EL (cell line): ENCODE measurements around the gene ASCC3.

ENCODE experiments used
- DNase-seq: peaks from one replicate; pipeline ENCODE4 v3.0.0-alpha.2; 2016

The ASCC3 gene

GRCh38 chr6:100721256-100721655 lies 159.9 kb downstream of the ASCC3 start:
- DNase-seq: no peak

GRCh38 chr6:100719883-100720682 lies 161.0 kb downstream of the ASCC3 start:
- peak; percentile 45 for DNase-seq

DNA sequence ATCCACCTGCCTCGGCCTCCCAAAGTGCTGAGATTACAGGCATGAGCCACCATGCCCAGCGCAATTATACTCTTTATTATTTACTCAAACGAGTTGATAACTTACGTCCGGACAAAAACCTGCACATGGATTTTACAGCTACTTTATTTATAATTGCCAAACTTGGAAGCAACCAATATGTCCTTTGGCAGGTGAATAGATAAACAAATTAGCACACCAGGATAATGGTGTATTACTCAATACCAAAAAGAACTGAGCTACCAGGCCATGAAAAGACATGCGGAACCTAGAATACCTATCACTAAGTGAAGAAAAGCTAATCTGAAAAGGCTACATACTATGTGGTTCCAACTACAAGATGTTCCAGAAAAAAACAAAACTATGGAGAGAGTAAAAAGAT lies 168.1 kb downstream of the ASCC3 start:
- no peak for DNase-seq

- DNase-seq: no peak
Measured at GRCh38 chr6:100706491-100706890, 174.6 kb downstream of the ASCC3 start.

- no peak for DNase-seq
Measured at GRCh38 chr6:100704961-100705360, 176.2 kb downstream of the ASCC3 start.

- DNase-seq: no peak
Measured at GRCh38 chr6:100701728-100702127, 179.4 kb downstream of the ASCC3 start.

- no peak for DNase-seq
Measured at GRCh38 chr6:100700009-100700408, 181.1 kb downstream of the ASCC3 start.

DNA sequence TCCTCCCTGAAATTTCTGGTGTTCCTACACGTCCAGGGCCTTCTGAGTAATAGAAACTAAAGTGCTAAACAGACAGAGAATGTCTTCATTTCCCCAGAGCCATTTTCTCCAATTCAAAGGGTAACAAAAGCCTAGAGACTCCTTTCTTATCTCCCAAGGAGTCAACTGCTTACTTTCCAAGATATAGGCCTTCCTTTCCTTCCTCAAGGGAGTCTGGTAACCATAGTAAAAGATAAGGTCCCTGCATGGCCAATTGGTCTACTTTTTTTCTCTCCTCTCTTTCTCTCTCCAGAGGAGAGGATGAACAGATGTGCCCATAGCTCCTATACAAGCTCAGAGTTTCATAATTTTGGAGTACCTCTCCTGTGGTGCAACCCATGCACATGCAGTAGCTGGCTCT lies 185.7 kb downstream of the ASCC3 start:
- no peak for DNase-seq

DNA sequence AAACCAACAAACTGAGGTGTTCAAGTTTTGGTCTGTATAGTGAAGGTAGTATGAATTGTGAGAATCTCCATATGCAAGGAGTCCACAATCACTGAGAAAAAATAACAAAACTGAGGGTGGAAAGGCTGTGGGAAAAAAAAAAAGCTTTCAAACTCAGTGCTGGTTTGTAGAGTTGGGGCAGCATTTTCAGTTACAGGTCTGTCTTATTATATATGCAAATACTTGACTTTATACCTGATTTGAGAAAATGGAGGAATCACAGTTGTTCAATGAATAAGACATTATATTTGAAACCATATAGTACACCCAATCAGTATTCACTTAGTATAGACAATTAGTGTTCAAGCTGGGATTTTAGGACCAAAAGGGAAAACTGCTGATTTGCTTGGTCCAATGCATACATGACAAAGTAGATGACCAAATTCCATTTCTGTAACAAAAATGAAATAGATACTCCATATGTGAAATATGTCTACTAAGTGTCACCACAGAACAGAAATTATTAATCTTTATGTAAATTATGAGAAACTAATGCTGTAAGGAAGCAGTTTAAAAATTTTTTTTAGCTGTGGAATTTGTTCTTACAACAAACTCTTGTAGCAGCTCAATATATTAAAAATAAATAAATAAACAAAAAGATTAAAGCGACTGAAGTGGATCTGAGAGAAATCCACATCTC lies 187.7 kb downstream of the ASCC3 start:
- no peak for DNase-seq

DNA sequence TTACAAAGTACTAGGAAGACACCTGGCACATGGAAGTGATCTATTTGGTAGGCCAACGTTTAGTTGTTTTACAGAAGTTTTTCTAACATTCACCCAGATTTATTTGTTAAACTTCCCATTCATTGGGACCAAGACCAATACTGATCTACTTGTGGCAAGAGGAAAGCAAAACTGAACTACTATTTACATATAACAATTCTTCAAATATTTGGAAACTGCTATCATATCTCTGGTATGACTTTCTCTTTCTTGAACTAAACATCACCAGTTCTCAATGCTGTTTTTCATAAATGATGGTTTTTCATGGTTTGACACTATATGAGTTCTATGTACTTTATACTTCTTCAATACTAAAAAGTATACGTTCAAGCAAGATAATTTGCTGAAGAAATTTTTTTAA lies 189.2 kb downstream of the ASCC3 start:
- no peak for DNase-seq

GRCh38 chr6:100686216-100686615 lies 194.9 kb downstream of the ASCC3 start:
- DNase-seq: no peak

- no peak for DNase-seq
Measured at GRCh38 chr6:100685747-100686146, 195.4 kb downstream of the ASCC3 start.

GRCh38 chr6:100680163-100680562 lies 201.0 kb downstream of the ASCC3 start:
- DNase-seq: no peak

DNA sequence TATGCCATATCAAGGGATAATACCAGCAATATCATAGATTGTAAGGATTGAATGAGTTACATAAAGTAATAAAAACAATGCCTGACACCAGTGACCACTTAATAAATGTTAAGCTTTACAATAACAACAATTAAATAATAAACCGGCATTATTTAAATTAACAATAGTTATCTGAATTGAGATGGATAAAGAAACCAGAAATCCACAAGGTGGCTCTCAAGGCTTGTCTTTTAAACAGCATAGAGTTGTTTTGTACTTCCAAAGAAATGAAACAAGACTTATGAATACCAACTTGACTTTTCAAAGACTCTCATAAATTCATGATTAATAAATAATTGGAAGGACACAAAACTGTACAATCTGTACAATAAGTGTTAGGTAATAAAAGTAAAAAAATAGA lies 203.1 kb downstream of the ASCC3 start:
- DNase-seq: no peak

DNA sequence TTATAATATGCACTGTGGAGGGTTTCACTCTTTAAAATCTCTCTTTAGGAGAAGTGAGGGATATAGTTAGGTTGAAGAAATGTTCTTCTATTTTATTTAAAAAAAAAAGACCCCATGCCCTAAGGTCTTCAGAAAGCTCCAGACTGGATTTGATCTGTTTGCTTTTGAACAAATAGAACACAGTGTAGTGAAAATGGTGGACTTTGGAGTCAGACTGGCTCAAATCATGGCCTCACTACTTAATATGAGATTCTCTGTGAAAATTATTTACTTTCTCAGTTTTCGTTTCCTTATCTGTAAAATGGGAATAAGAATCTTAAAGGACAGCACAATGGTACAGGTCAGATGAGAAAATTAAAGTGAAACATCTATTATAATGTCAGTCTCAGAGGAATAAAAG lies 203.9 kb downstream of the ASCC3 start:
- no peak for DNase-seq

DNA sequence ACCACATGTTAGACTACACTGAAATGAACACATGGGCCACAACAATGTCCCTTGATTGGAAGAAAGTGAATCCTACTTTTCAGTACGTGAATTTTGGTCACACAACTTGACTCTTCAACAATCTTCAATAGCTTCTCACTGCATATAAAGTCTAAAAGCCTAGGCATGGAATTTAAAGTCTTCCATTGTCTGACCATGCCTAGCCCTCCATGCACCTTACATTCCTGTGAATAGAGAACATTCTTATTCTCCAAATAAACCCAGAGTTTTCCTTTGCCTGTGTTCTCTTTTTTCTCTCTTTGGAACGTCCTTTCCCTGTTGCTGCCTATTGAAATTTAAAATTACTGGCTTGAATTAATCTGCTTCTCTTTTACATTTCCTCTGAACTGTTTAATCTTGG lies 207.5 kb downstream of the ASCC3 start:
- no peak for DNase-seq

DNA sequence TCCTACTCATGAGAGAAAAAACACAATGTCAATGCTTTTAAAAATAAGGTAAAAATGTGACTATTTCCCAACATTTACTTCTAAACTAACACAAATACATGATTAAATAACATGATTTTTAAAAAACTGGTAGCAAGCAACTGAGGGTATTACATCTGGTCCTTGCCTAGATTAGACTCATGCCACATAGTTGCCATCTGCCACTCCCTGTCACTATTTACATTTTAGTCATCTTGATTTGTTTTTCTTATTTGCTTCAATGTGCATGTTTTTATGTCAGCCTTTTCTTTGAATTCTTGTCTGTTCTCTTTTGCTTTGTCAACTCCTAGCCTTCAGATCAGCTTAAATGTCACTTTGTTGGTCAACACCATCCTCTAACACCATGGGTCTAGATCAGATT lies 209.4 kb downstream of the ASCC3 start:
- DNase-seq: no peak

DNA sequence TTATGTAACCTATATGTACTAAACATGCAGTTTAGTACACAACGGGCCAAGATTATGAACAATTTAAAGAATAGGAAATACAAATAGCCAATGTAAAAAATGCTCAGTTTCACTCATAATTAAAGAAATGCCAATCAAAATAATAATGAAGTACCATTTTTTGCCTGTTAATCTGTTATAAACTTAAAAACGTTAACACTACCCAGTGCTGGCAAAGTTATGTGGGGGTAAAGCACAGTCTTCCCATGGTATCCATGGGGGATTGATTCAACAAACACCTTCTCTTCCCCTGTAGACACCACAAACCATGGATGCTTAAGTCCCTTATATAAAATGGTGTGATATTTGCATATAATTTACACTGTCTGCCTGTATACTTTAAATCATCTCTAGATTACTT lies 211.1 kb downstream of the ASCC3 start:
- no peak for DNase-seq

- no peak for DNase-seq
Measured at GRCh38 chr6:100665041-100665380, 216.1 kb downstream of the ASCC3 start.

GRCh38 chr6:100664274-100665040 lies 216.7 kb downstream of the ASCC3 start:
- DNase-seq: peak; percentile 40

DNA sequence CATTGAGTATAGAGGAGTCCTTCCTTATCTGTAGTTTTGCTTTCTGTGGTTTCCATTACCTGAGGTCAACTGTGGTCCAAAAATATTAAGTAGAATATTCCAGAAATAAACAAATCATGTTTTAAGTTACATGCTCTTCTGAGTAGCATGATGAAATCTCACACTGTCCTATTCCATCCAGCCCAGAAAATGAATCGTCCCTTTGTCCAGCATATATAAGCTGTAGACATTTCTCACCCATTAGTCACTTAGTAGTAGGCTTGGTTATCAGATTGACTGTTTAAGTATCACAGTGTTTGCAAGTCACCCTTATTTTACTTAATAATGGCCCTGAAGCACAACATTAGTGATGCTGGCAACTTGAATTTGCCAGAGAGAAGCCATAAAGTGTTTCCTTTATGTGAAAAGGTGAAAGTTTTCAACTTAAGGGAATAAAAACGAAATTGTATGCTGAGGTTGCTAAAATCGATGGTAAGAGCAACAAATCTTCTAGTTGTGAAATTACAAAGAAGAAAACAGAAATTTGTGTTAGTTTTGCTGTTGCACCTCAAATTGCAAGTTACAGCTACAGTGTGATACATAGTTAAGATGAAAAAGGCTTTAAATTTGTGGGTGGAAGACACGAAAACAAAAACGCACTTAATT lies 217.8 kb downstream of the ASCC3 start:
- DNase-seq: peak; percentile 87

DNA sequence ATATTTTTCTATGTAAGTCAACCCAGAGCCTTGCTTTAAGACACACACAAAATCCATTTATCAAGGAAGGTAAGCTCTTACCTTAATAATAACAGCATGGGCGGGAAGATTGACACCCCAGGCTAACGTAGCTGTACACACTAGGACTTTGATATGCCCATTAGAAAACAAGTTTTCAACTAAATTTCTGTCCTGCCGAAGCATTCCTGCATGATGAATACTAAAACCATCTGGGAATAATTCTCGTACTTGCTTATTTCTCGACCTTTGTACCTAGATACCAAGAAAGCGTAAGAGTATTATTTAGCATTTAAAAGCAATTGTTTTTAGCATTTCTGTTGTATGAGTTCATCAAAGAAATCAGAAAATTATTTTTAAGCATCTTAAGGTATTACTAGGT lies 218.9 kb downstream of the ASCC3 start:
- DNase-seq: no peak

- DNase-seq: no peak
Measured at GRCh38 chr6:100658486-100658885, 222.6 kb downstream of the ASCC3 start.
